DND-41 (cell line): ENCODE data around the gene SLC26A11.

ENCODE experiments used
- ATAC-seq: fragments of 200-7000 bp; cut with Tn5 transposase; 3 replicates; pipeline ENCODE4 v1.9.1; 2021; ENCODE audit warnings: low read depth; ENCODE audit not compliant: insufficient read depth
- DNase-seq: peaks from one replicate; pipeline ENCODE4 v3.0.0-alpha.2; 2020
- H2AFZ ChIP-seq: 2 replicates; pipeline ENCODE4 v1.6.0; 2012; ENCODE audit warnings: low read depth, low read length
- H3K27ac ChIP-seq: 2 replicates; pipeline ENCODE4 v1.5.1; 2012; ENCODE audit warnings: low read length, inconsistent platforms
- H3K27me3 ChIP-seq: fragments of 200-600 bp; sonication (generic); 2 replicates; pipeline ENCODE4 v1.6.0; 2012; ENCODE audit warnings: low read length, mild to moderate bottlenecking, inconsistent platforms; ENCODE audit not compliant: insufficient read depth, poor library complexity
- H3K36me3 ChIP-seq: 2 replicates; pipeline ENCODE4 v1.5.1; 2012; ENCODE audit warnings: low read length, inconsistent platforms; ENCODE audit not compliant: insufficient read depth
- H3K4me1 ChIP-seq: 2 replicates; pipeline ENCODE4 v1.5.1; 2012; ENCODE audit warnings: mild to moderate bottlenecking, low read length; ENCODE audit not compliant: insufficient read depth
- H3K4me2 ChIP-seq: 2 replicates; pipeline ENCODE4 v1.6.0; 2012; ENCODE audit warnings: mild to moderate bottlenecking, moderate library complexity, low read length, inconsistent platforms; ENCODE audit not compliant: insufficient read depth
- H3K4me3 ChIP-seq, 2 experiments: fragments of 200-600 bp in 1 of 2; shearing (Covaris generic) in 1 of 2; 2 replicates each; pipeline ENCODE4 v1.5.1; 2012 to 2016; ENCODE audit warnings: inconsistent platforms in 2 of 2, low read length in 2 of 2, mild to moderate bottlenecking in 2 of 2, low read depth in 1 of 2, moderate library complexity in 1 of 2
- H3K79me2 ChIP-seq: 2 replicates; pipeline ENCODE4 v1.6.0; 2012; ENCODE audit warnings: low read length, inconsistent platforms; ENCODE audit not compliant: insufficient read depth
- H3K9ac ChIP-seq: 2 replicates; pipeline ENCODE4 v1.6.0; 2012; ENCODE audit warnings: low read depth, mild to moderate bottlenecking, inconsistent platforms, low read length, moderate library complexity
- H3K9me3 ChIP-seq: 2 replicates; pipeline ENCODE4 v1.5.1; 2012; ENCODE audit warnings: low read length, moderate library complexity, mild to moderate bottlenecking, inconsistent platforms; ENCODE audit not compliant: insufficient read depth, severe bottlenecking
- H4K20me1 ChIP-seq: 2 replicates; pipeline ENCODE4 v1.6.0; 2012; ENCODE audit warnings: low read length; ENCODE audit not compliant: insufficient read depth
- EZH2 ChIP-seq: IDR thresholded peaks from 3 replicates; pipeline ENCODE4 v1.6.1; 2012; ENCODE audit warnings: borderline replicate concordance, low read depth, mild to moderate bottlenecking, moderate library complexity, low read length, inconsistent platforms; ENCODE audit not compliant: severe bottlenecking
- TF ChIP-seq, protein P1 (sequence below): IDR thresholded peaks from 2 replicates; pipeline ENCODE4 v1.5.1; 2012; ENCODE audit warnings: borderline replicate concordance, low read length, moderate library complexity, mild to moderate bottlenecking; ENCODE audit not compliant: poor library complexity, severe bottlenecking; ENCODE audit errors: extremely low read depth

SLC26A11 gene

GRCh38 chr17:80210348-80211108 lies 9.7 kb upstream of the SLC26A11 start:
- no peaks in the 10 kb centered on the region for H3K27me3 ChIP-seq
- H3K4me2 ChIP-seq: no peak overlapping the region
- H3K36me3 ChIP-seq: no peaks in the 10 kb centered on the region
- no peak overlapping the region for H3K9ac ChIP-seq
- H3K9me3 ChIP-seq: no peaks in the 10 kb centered on the region
- H3K27ac ChIP-seq: no peak overlapping the region
- TF ChIP-seq, protein P1, sequence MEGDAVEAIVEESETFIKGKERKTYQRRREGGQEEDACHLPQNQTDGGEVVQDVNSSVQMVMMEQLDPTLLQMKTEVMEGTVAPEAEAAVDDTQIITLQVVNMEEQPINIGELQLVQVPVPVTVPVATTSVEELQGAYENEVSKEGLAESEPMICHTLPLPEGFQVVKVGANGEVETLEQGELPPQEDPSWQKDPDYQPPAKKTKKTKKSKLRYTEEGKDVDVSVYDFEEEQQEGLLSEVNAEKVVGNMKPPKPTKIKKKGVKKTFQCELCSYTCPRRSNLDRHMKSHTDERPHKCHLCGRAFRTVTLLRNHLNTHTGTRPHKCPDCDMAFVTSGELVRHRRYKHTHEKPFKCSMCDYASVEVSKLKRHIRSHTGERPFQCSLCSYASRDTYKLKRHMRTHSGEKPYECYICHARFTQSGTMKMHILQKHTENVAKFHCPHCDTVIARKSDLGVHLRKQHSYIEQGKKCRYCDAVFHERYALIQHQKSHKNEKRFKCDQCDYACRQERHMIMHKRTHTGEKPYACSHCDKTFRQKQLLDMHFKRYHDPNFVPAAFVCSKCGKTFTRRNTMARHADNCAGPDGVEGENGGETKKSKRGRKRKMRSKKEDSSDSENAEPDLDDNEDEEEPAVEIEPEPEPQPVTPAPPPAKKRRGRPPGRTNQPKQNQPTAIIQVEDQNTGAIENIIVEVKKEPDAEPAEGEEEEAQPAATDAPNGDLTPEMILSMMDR: no peak
- no peak for TF ChIP-seq EZH2
- DNase-seq (no peak), ATAC-seq (no peak)
- no peak overlapping the region for H2AFZ ChIP-seq
- H3K4me3 ChIP-seq: no peak overlapping the region
- no peaks in the 10 kb centered on the region for H3K4me1 ChIP-seq
- peaks cover 5% of the 10 kb centered on the region; the same call in 1 of the 2 replicates for H4K20me1 ChIP-seq
- H3K79me2 ChIP-seq: no peaks in the 10 kb centered on the region

DNA sequence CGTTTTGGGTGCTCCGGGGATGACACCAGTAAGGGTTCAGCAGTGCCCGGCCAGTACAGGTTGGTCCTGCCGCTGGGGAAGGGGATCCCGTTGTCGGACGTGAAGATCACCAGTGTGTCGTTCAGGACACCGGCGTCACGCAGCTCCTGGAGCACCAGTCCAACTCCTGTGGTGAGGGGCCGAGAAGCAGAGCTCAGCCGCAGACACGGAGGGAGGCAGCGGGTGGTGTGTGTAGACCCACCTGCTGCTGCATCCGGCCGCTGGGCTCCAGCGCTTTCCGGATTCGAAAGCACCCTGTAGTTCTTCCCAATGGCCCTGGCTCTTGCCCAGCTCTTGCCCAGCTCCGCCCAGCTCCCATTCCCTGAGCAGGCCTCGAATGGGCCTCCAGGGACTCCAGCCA lies 8.1 kb upstream of the SLC26A11 start:
- Histone ChIP-seq H3K36me3 (no peaks in the 10 kb centered on the region), H3K4me2 (no peak overlapping the region), H3K4me1 (no peaks in the 10 kb centered on the region), H3K27me3 (no peaks in the 10 kb centered on the region), H3K9ac (no peak overlapping the region), H3K27ac (no peak overlapping the region), H3K4me3 (no peak overlapping the region), H2AFZ (no peak overlapping the region), H3K9me3 (no peaks in the 10 kb centered on the region), H3K79me2 (no peaks in the 10 kb centered on the region), H4K20me1 (peaks cover 10% of the 10 kb centered on the region)
- TF ChIP-seq, protein P1: no peak
- no peak for TF ChIP-seq EZH2
- ATAC-seq (no peak), DNase-seq (no peak)

GRCh38 chr17:80212511-80212910 lies 7.7 kb upstream of the SLC26A11 start:
- ATAC-seq (no peak), DNase-seq (no peak)
- Histone ChIP-seq H3K9me3 (no peaks in the 10 kb centered on the region), H3K9ac (no peak overlapping the region), H3K4me2 (no peak overlapping the region), H3K36me3 (no peaks in the 10 kb centered on the region), H3K79me2 (no peaks in the 10 kb centered on the region), H4K20me1 (peaks cover 13% of the 10 kb centered on the region), H2AFZ (no peak overlapping the region), H3K4me1 (no peaks in the 10 kb centered on the region), H3K4me3 (no peak overlapping the region), H3K27ac (no peak overlapping the region), H3K27me3 (no peaks in the 10 kb centered on the region)
- TF ChIP-seq, protein P1: no peak
- no peak for TF ChIP-seq EZH2
